Measurements from ENCODE around the gene SCFD1. TPM values are rescaled to one million over a fixed set of nuclear protein-coding genes. Genes with fewer than 3 reads are reported as not detected.

Gene SCFD1
- total RNA-seq, 1 donor from 2014 or later, result 111 TPM

GRCh38 chr14:30759172-30760125 lies 137.3 kb downstream of the SCFD1 start:
- no peaks in the 10 kb centered on the region for H3K27me3 ChIP-seq (ENCODE audit: control insufficient read depth in 3 of 3, insufficient read depth in 3 of 3, low read length in 3 of 3)
- no peaks in the 10 kb centered on the region for H3K4me1 ChIP-seq (ENCODE audit: control insufficient read depth in 3 of 3, insufficient read depth in 3 of 3, low read length in 3 of 3)
- no peak overlapping the region for H3K4me3 ChIP-seq (ENCODE audit: low read length in 3 of 3)
- H3K9me3 ChIP-seq (ENCODE audit: control insufficient read depth in 3 of 3, low read length in 3 of 3), result peaks cover 0 to 3% (median 3%) of the 10 kb centered on the region in 3 donors
- H3K36me3 ChIP-seq (ENCODE audit: control insufficient read depth in 3 of 3, insufficient read depth in 3 of 3, low read length in 3 of 3), result no peaks in the 10 kb centered on the region
- no peak overlapping the region for H3K9ac ChIP-seq (ENCODE audit: low read depth in 1 of 3, low read length in 3 of 3)
- no peak overlapping the region for H3K27ac ChIP-seq (ENCODE audit: low read depth, low read length)

- no peaks in the 10 kb centered on the region for H3K4me1 ChIP-seq (ENCODE audit: control insufficient read depth in 3 of 3, insufficient read depth in 3 of 3, low read length in 3 of 3)
- H3K9ac ChIP-seq (ENCODE audit: low read depth in 1 of 3, low read length in 3 of 3), result no peak overlapping the region
- H3K36me3 ChIP-seq (ENCODE audit: control insufficient read depth in 3 of 3, insufficient read depth in 3 of 3, low read length in 3 of 3), result no peaks in the 10 kb centered on the region
- no peaks in the 10 kb centered on the region for H3K27me3 ChIP-seq (ENCODE audit: control insufficient read depth in 3 of 3, insufficient read depth in 3 of 3, low read length in 3 of 3)
- H3K9me3 ChIP-seq (ENCODE audit: control insufficient read depth in 3 of 3, low read length in 3 of 3), result peaks cover 0 to 3% (median 3%) of the 10 kb centered on the region in 3 donors
- H3K27ac ChIP-seq (ENCODE audit: low read depth, low read length), result no peak overlapping the region
- no peak overlapping the region for H3K4me3 ChIP-seq (ENCODE audit: low read length in 3 of 3)
Observed at GRCh38 chr14:30763891-30764290, 141.8 kb downstream of the SCFD1 start.

GRCh38 chr14:30767624-30768023 lies 145.5 kb downstream of the SCFD1 start:
- Histone ChIP-seq H3K27ac (ENCODE audit: low read depth, low read length) (no peak overlapping the region), H3K4me1 (ENCODE audit: control insufficient read depth in 3 of 3, insufficient read depth in 3 of 3, low read length in 3 of 3) (no peaks in the 10 kb centered on the region), H3K9me3 (ENCODE audit: control insufficient read depth in 3 of 3, low read length in 3 of 3) (peaks cover 0 to 3% (median 3%) of the 10 kb centered on the region in 3 donors), H3K36me3 (ENCODE audit: control insufficient read depth in 3 of 3, insufficient read depth in 3 of 3, low read length in 3 of 3) (no peaks in the 10 kb centered on the region), H3K9ac (ENCODE audit: low read depth in 1 of 3, low read length in 3 of 3) (no peak overlapping the region), H3K27me3 (ENCODE audit: control insufficient read depth in 3 of 3, insufficient read depth in 3 of 3, low read length in 3 of 3) (no peaks in the 10 kb centered on the region), H3K4me3 (ENCODE audit: low read length in 3 of 3) (no peak overlapping the region)

GRCh38 chr14:30768791-30769190 lies 146.7 kb downstream of the SCFD1 start:
- H3K27me3 ChIP-seq (ENCODE audit: control insufficient read depth in 3 of 3, insufficient read depth in 3 of 3, low read length in 3 of 3), result no peaks in the 10 kb centered on the region
- no peaks in the 10 kb centered on the region for H3K9me3 ChIP-seq (ENCODE audit: control insufficient read depth in 3 of 3, low read length in 3 of 3)
- H3K27ac ChIP-seq (ENCODE audit: low read depth, low read length), result no peak overlapping the region
- H3K4me1 ChIP-seq (ENCODE audit: control insufficient read depth in 3 of 3, insufficient read depth in 3 of 3, low read length in 3 of 3), result no peaks in the 10 kb centered on the region
- no peak overlapping the region for H3K9ac ChIP-seq (ENCODE audit: low read depth in 1 of 3, low read length in 3 of 3)
- no peak overlapping the region for H3K4me3 ChIP-seq (ENCODE audit: low read length in 3 of 3)
- H3K36me3 ChIP-seq (ENCODE audit: control insufficient read depth in 3 of 3, insufficient read depth in 3 of 3, low read length in 3 of 3), result no peaks in the 10 kb centered on the region

DNA sequence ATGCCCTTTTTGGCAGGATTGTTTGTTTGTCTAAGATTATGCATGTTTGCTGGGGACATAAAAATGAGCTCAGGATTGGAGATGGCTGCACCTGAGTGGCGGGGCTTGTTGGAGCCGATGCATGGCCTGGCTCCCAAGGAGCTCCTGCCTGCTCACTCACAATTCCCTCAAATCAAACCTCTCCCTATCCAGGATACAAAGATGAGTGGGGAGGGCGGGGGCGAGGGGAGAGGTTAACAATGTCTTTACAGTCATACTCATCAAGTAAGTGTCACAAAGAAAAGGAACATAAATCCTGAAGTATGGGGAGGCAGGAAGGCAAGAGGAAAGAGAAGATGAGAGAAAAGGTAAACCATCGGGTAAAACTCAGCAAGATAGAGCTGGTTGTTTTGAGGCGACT lies 148.3 kb downstream of the SCFD1 start:
- no peaks in the 10 kb centered on the region for H3K27me3 ChIP-seq (ENCODE audit: control insufficient read depth in 3 of 3, insufficient read depth in 3 of 3, low read length in 3 of 3)
- H3K36me3 ChIP-seq (ENCODE audit: control insufficient read depth in 3 of 3, insufficient read depth in 3 of 3, low read length in 3 of 3), result no peaks in the 10 kb centered on the region
- H3K4me3 ChIP-seq (ENCODE audit: low read length in 3 of 3), result no peak overlapping the region
- no peaks in the 10 kb centered on the region for H3K4me1 ChIP-seq (ENCODE audit: control insufficient read depth in 3 of 3, insufficient read depth in 3 of 3, low read length in 3 of 3)
- H3K27ac ChIP-seq (ENCODE audit: low read depth, low read length), result no peak overlapping the region
- H3K9ac ChIP-seq (ENCODE audit: low read depth in 1 of 3, low read length in 3 of 3), result no peak overlapping the region
- H3K9me3 ChIP-seq (ENCODE audit: control insufficient read depth in 3 of 3, low read length in 3 of 3), result no peaks in the 10 kb centered on the region

DNA sequence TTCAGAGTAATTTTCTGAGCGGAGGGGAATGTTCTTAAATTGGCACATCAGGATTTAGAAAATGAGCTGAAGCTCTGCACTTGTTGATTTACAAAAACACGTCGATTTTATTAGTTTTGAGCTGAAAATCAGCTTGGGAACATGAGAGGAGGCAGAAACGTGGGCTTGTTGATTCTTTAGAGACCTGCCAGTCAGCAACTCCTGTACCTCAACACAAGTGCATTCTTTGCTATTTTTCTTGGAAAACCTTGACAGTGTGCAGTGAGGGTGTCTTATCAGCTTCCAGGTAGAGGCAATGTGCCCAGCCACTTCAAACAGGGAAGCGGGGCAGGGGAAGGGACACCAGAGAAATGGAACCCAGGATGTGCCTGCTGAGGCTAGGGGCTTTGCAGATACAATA lies 149.5 kb downstream of the SCFD1 start:
- Histone ChIP-seq H3K27ac (ENCODE audit: low read depth, low read length) (no peak overlapping the region), H3K27me3 (ENCODE audit: control insufficient read depth in 3 of 3, insufficient read depth in 3 of 3, low read length in 3 of 3) (no peaks in the 10 kb centered on the region), H3K9ac (ENCODE audit: low read depth in 1 of 3, low read length in 3 of 3) (no peak overlapping the region), H3K36me3 (ENCODE audit: control insufficient read depth in 3 of 3, insufficient read depth in 3 of 3, low read length in 3 of 3) (no peaks in the 10 kb centered on the region), H3K9me3 (ENCODE audit: control insufficient read depth in 3 of 3, low read length in 3 of 3) (no peaks in the 10 kb centered on the region), H3K4me1 (ENCODE audit: control insufficient read depth in 3 of 3, insufficient read depth in 3 of 3, low read length in 3 of 3) (no peaks in the 10 kb centered on the region), H3K4me3 (ENCODE audit: low read length in 3 of 3) (no peak overlapping the region)

DNA sequence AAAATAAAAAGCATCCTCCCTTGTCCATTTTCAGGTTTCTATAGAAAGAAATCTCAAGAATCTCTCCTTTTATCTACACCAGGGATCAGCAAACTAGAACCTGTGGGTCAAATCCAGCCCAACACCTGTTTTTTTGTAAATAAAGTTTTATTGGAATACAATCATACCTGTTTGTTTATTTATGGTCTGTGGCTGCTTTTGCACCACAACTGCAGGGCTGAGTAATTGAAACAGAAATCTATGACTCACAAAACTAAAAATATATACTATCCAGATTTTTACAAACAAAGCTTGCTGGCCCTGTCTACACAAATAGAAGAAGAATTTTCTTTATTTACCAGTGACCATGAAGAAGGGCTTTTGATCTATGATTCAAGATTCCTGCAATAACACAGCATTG lies 157.1 kb downstream of the SCFD1 start:
- Histone ChIP-seq H3K9me3 (ENCODE audit: control insufficient read depth in 3 of 3, low read length in 3 of 3) (no peaks in the 10 kb centered on the region), H3K4me1 (ENCODE audit: control insufficient read depth in 3 of 3, insufficient read depth in 3 of 3, low read length in 3 of 3) (no peaks in the 10 kb centered on the region), H3K36me3 (ENCODE audit: control insufficient read depth in 3 of 3, insufficient read depth in 3 of 3, low read length in 3 of 3) (no peaks in the 10 kb centered on the region), H3K27ac (ENCODE audit: low read depth, low read length) (no peak overlapping the region), H3K9ac (ENCODE audit: low read depth in 1 of 3, low read length in 3 of 3) (no peak overlapping the region), H3K4me3 (ENCODE audit: low read length in 3 of 3) (no peak overlapping the region), H3K27me3 (ENCODE audit: control insufficient read depth in 3 of 3, insufficient read depth in 3 of 3, low read length in 3 of 3) (no peaks in the 10 kb centered on the region)

Other genes starting within 250 kb of the SCFD1 start
- gene G2E3, start 63.2 kb upstream of the SCFD1 start, total RNA-seq, result 9.9 TPM

All from skeletal muscle tissue (tissue), 4 donors.